Activated naive CD4-positive, alpha-beta T cell treated with anti-CD3 and anti-CD28 coated beads, Interleukin-2, amount 50 U/mL, for 24 hours (primary cell): ENCODE data around the gene SIMC1.
"Not testable (repeated sequence)": the region's sequence is repeated elsewhere in the genome, so short reads cannot be mapped to it uniquely, and the experiment has no call there.

ENCODE experiments used
- H3K27ac Mint-ChIP-seq: one replicate; pipeline ENCODE4 v1.8.0; 2021; ENCODE audit warnings: mild to moderate bottlenecking, mixed read lengths
- H3K27me3 Mint-ChIP-seq: one replicate; pipeline ENCODE4 v1.8.0; 2021; ENCODE audit warnings: mixed read lengths
- H3K36me3 Mint-ChIP-seq: one replicate; pipeline ENCODE4 v1.8.0; 2021; ENCODE audit warnings: mixed read lengths
- H3K4me1 Mint-ChIP-seq: one replicate; pipeline ENCODE4 v1.8.0; 2021; ENCODE audit warnings: mixed read lengths
- H3K4me3 Mint-ChIP-seq: one replicate; pipeline ENCODE4 v1.8.0; 2021; ENCODE audit warnings: mild to moderate bottlenecking, mixed read lengths
- H3K9me3 Mint-ChIP-seq: one replicate; pipeline ENCODE4 v1.8.0; 2021; ENCODE audit warnings: mixed read lengths

Gene SIMC1

GRCh38 chr5:176237971-176238644 lies at the start of gene SIMC1:
TSS of gene SIMC1 (plus strand) at chr5:176238424. CDS start at chr5:176238509, 85 bp downstream.
- H3K4me3 Mint-ChIP-seq: peak within 1 kb of the TSS; percentile 70
- not testable (repeated sequence) for H3K9me3 Mint-ChIP-seq, H3K36me3 Mint-ChIP-seq, H3K27ac Mint-ChIP-seq, H3K27me3 Mint-ChIP-seq, H3K4me1 Mint-ChIP-seq

GRCh38 chr5:176188506-176189193 lies 49.6 kb upstream of the SIMC1 start:
- Mint-ChIP-seq H3K9me3 (no peaks in the 10 kb centered on the region), H3K27ac (no peak overlapping the region), H3K4me3 (no peak overlapping the region), H3K36me3 (no peaks in the 10 kb centered on the region), H3K4me1 (no peaks in the 10 kb centered on the region), H3K27me3 (no peaks in the 10 kb centered on the region)

- no peak overlapping the region for H3K27ac Mint-ChIP-seq
- H3K9me3 Mint-ChIP-seq: no peaks in the 10 kb centered on the region
- H3K4me3 Mint-ChIP-seq: no peak overlapping the region
- H3K36me3 Mint-ChIP-seq: no peaks in the 10 kb centered on the region
- no peaks in the 10 kb centered on the region for H3K4me1 Mint-ChIP-seq
- H3K27me3 Mint-ChIP-seq: no peaks in the 10 kb centered on the region
Observed at GRCh38 chr5:176189857-176190256, 48.4 kb upstream of the SIMC1 start.

GRCh38 chr5:176190886-176191755 lies 47.1 kb upstream of the SIMC1 start:
- Mint-ChIP-seq H3K36me3 (no peaks in the 10 kb centered on the region), H3K4me1 (peaks cover 6% of the 10 kb centered on the region), H3K9me3 (no peaks in the 10 kb centered on the region), H3K4me3 (no peak overlapping the region), H3K27me3 (no peaks in the 10 kb centered on the region), H3K27ac (no peak overlapping the region)

GRCh38 chr5:176192094-176192721 lies 46.0 kb upstream of the SIMC1 start:
- Mint-ChIP-seq H3K27ac (no peak overlapping the region), H3K36me3 (no peaks in the 10 kb centered on the region), H3K27me3 (no peaks in the 10 kb centered on the region)

GRCh38 chr5:176192722-176193117 lies 45.5 kb upstream of the SIMC1 start:
- H3K27ac Mint-ChIP-seq, H3K36me3 Mint-ChIP-seq, H3K9me3 Mint-ChIP-seq, H3K4me1 Mint-ChIP-seq, H3K27me3 Mint-ChIP-seq, H3K4me3 Mint-ChIP-seq: not testable (repeated sequence)

More at GRCh38 chr5:176192094-176192721, 46.0 kb upstream of the SIMC1 start:
- Mint-ChIP-seq H3K4me3 (no peak overlapping the region), H3K4me1 (peaks cover 6% of the 10 kb centered on the region), H3K9me3 (no peaks in the 10 kb centered on the region)

DNA sequence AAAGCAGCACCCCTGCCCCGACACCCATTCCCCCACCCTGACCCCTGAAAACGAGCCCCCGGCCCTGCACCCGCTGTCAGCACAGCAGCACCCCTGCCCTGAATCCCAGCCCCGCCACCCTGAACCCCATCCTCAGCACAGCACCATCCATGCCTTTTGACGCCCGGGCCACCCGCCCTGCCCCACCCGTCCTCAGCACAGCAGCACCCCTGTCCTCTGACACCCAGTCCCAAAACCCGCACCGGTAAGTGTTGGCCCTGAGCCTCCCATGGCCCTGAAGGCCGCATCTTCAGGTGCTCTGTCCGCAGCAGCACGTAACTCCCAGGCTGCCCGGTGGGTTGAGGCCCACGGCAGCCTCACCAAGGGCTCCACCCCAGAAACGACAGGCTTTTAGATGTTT lies 44.6 kb upstream of the SIMC1 start:
- not testable (repeated sequence) for H3K27me3 Mint-ChIP-seq, H3K4me1 Mint-ChIP-seq, H3K9me3 Mint-ChIP-seq, H3K36me3 Mint-ChIP-seq, H3K27ac Mint-ChIP-seq
- H3K4me3 Mint-ChIP-seq: peak overlapping the region; percentile 47

GRCh38 chr5:176194238-176195083 lies 43.8 kb upstream of the SIMC1 start:
- H3K27ac Mint-ChIP-seq, H3K27me3 Mint-ChIP-seq, H3K4me1 Mint-ChIP-seq, H3K36me3 Mint-ChIP-seq, H3K9me3 Mint-ChIP-seq: not testable (repeated sequence)
- H3K4me3 Mint-ChIP-seq: peak overlapping the region; percentile 42

DNA sequence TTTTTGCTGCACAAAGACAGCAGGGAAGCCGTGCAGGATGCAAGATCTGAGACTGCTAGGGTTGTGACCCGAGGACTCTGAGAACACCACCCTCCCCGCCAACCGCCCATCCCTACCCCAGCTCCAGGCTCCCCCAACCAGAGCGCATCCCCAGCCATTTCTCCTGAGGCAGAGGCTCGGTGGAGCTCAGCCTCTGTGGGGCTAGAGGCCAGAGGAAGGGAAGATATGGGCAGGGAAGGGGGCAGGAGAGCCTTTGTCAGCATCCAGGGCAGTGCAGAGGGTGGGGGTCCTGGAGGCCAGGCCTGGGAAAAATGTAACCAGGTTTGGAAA lies 43.2 kb upstream of the SIMC1 start:
- H3K4me1 Mint-ChIP-seq, H3K27ac Mint-ChIP-seq, H3K36me3 Mint-ChIP-seq, H3K9me3 Mint-ChIP-seq, H3K27me3 Mint-ChIP-seq: not testable (repeated sequence)
- peak overlapping the region; percentile 33 for H3K4me3 Mint-ChIP-seq

GRCh38 chr5:176195487-176196207 lies 42.6 kb upstream of the SIMC1 start:
- not testable (repeated sequence) for H3K27me3 Mint-ChIP-seq, H3K27ac Mint-ChIP-seq, H3K4me1 Mint-ChIP-seq, H3K36me3 Mint-ChIP-seq, H3K9me3 Mint-ChIP-seq
- peak overlapping the region; percentile 33 for H3K4me3 Mint-ChIP-seq

GRCh38 chr5:176196781-176197180 lies 41.4 kb upstream of the SIMC1 start:
- H3K4me3 Mint-ChIP-seq, H3K27ac Mint-ChIP-seq, H3K4me1 Mint-ChIP-seq, H3K36me3 Mint-ChIP-seq, H3K9me3 Mint-ChIP-seq, H3K27me3 Mint-ChIP-seq: not testable (repeated sequence)

DNA sequence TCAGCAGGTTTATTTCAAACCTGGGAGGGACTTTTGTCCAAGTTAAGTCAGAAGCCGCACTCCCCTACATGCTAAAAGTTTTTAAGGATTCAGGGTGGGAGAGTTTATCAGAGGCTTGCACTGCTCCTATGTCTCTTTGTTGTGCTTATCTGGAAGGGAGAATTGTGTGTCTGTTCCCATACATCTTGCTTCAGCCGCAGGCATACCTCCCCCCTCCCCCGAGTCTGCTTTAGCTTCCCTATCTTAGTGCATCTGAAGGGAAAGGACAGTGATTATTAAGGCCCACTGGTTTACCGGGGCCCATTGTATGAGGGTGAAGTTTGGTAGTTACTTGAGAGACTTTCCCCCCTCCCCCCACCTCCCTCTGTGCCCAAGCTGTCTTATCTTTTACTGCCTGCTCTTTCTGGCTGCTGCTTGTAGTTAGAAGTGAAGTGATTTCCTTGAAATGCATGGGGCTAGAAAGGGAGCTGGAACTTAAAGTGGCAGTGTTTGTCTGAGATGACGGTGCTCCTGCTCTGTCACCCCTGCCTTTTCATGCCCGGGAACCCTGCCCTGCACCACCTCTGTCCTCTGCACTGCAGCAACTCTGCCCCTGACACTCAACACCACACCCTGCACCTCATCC lies 40.9 kb upstream of the SIMC1 start:
- H3K27me3 Mint-ChIP-seq, H3K9me3 Mint-ChIP-seq, H3K36me3 Mint-ChIP-seq, H3K4me3 Mint-ChIP-seq, H3K4me1 Mint-ChIP-seq, H3K27ac Mint-ChIP-seq: not testable (repeated sequence)

GRCh38 chr5:176198299-176198698 lies 39.9 kb upstream of the SIMC1 start:
- not testable (repeated sequence) for H3K4me3 Mint-ChIP-seq

DNA sequence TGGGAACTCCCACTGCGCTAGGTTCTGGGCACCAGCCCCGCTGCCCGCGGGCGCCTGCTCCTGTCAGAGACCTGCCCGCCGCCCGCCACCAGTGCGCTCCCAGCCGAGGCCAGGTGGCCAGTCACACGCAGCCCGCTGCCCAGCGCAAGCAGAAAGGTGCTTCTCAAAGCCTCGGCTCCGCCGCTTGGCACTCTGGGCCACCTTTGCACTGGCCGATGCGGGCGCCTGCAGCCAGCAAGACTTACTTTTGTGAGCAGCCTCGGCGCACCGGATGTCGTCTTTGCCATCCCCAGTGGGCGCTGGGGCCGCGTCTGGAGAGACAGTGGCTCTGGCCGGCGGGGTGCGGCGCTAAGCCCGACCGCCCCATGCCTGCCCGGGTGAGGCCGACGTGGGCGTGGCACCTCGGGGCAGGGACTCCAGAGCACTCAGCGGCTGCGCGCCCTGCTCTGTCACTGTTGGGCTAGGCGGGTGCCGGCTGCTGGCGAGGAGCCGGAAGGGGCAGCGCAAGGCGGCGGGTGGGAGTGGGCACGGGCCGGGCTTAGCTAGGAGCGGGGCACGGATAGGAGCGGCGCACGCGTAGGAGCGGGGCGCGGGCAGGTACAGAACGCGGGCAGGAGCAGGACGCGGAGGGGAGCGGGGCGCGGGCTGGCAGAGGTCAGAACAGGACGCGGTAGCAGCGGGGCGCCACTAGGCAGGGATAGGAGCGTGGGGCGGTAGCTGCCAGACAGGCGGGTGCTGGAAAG lies 39.1 kb upstream of the SIMC1 start:
- not testable (repeated sequence) for H3K27me3 Mint-ChIP-seq, H3K36me3 Mint-ChIP-seq, H3K9me3 Mint-ChIP-seq, H3K4me1 Mint-ChIP-seq, H3K27ac Mint-ChIP-seq
- H3K4me3 Mint-ChIP-seq: peak overlapping the region; percentile 73

More at GRCh38 chr5:176198299-176198698, 39.9 kb upstream of the SIMC1 start:
- not testable (repeated sequence) for H3K9me3 Mint-ChIP-seq, H3K27me3 Mint-ChIP-seq, H3K27ac Mint-ChIP-seq, H3K4me1 Mint-ChIP-seq, H3K36me3 Mint-ChIP-seq
